Activated T-helper 17 cell treated with anti-CD3 and anti-CD28 coated beads, Interleukin-2, amount 50 U/mL, for 72 hours (primary cell): ENCODE results near the gene CACNA1C. TPM values are rescaled to one million over a fixed set of nuclear protein-coding genes. Genes with fewer than 3 reads are reported as not detected.

Experiments
- ATAC-seq: fragments of 150-1000 bp; cut with Tn5 transposase; replicated peaks from 2 replicates; pipeline ENCODE4 v1.10.0; 2021; ENCODE audit warnings: mild to moderate bottlenecking, moderate library complexity
- H3K27ac Mint-ChIP-seq: one replicate; pipeline ENCODE4 v1.8.0; 2022; ENCODE audit warnings: mixed read lengths
- H3K27me3 Mint-ChIP-seq: one replicate; pipeline ENCODE4 v1.8.0; 2022; ENCODE audit warnings: mixed read lengths
- H3K36me3 Mint-ChIP-seq: one replicate; pipeline ENCODE4 v1.8.0; 2022; ENCODE audit warnings: low read depth, mild to moderate bottlenecking, mixed read lengths
- H3K4me1 Mint-ChIP-seq: one replicate; pipeline ENCODE4 v1.8.0; 2022; ENCODE audit warnings: mixed read lengths
- H3K4me3 Mint-ChIP-seq: one replicate; pipeline ENCODE4 v1.8.0; 2022; ENCODE audit warnings: mild to moderate bottlenecking, mixed read lengths
- H3K9me3 Mint-ChIP-seq: one replicate; pipeline ENCODE4 v1.8.0; 2022; ENCODE audit warnings: mixed read lengths
- total RNA-seq, 2 donors: library from RNA; stranded (reverse); gene quantifications; one replicate each; pipeline ENCODE4 v1.2.3, GENCODE V29; 2022

CACNA1C gene
- total RNA-seq, 2 donors from 2014 or later, result 0.04 to 0.21 TPM

GRCh38 chr12:2300168-2300567 lies 247.4 kb downstream of the CACNA1C start:
- Mint-ChIP-seq H3K36me3 (no peaks in the 10 kb centered on the region), H3K9me3 (no peaks in the 10 kb centered on the region), H3K4me3 (no peak overlapping the region), H3K27me3 (peaks cover 6% of the 10 kb centered on the region), H3K4me1 (peaks cover under 1% of the 10 kb centered on the region), H3K27ac (no peak overlapping the region)
- ATAC-seq, result no peak

- H3K4me3 Mint-ChIP-seq, result no peak overlapping the region
- no peak overlapping the region for H3K27ac Mint-ChIP-seq
- no peaks in the 10 kb centered on the region for H3K4me1 Mint-ChIP-seq
- peaks cover 4% of the 10 kb centered on the region for H3K27me3 Mint-ChIP-seq
- no peak for ATAC-seq
- no peaks in the 10 kb centered on the region for H3K9me3 Mint-ChIP-seq
- no peaks in the 10 kb centered on the region for H3K36me3 Mint-ChIP-seq
These were observed 248.1 kb downstream of the CACNA1C start for GRCh38 chr12:2300886-2301285.

GRCh38 chr12:2301531-2302461 lies 249.0 kb downstream of the CACNA1C start:
- Mint-ChIP-seq H3K27ac (no peak overlapping the region), H3K4me3 (no peak overlapping the region), H3K27me3 (peaks cover 4% of the 10 kb centered on the region), H3K4me1 (no peaks in the 10 kb centered on the region), H3K36me3 (no peaks in the 10 kb centered on the region), H3K9me3 (no peaks in the 10 kb centered on the region)
- no peak for ATAC-seq

GRCh38 chr12:2302711-2303580 lies 250.2 kb downstream of the CACNA1C start:
- Mint-ChIP-seq H3K4me3 (no peak overlapping the region), H3K27ac (no peak overlapping the region), H3K27me3 (no peaks in the 10 kb centered on the region), H3K9me3 (no peaks in the 10 kb centered on the region), H3K4me1 (no peaks in the 10 kb centered on the region), H3K36me3 (no peaks in the 10 kb centered on the region)
- no peak for ATAC-seq

GRCh38 chr12:2304223-2304622 lies 251.4 kb downstream of the CACNA1C start:
- Mint-ChIP-seq H3K4me3 (no peak overlapping the region), H3K27ac (no peak overlapping the region), H3K27me3 (peaks cover 6% of the 10 kb centered on the region), H3K36me3 (no peaks in the 10 kb centered on the region), H3K4me1 (no peaks in the 10 kb centered on the region), H3K9me3 (no peaks in the 10 kb centered on the region)
- ATAC-seq, result no peak

GRCh38 chr12:2306012-2306411 lies 253.2 kb downstream of the CACNA1C start:
- H3K27ac Mint-ChIP-seq, result no peak overlapping the region
- H3K36me3 Mint-ChIP-seq, result no peaks in the 10 kb centered on the region
- no peak for ATAC-seq
- H3K9me3 Mint-ChIP-seq, result no peaks in the 10 kb centered on the region
- H3K4me1 Mint-ChIP-seq, result no peaks in the 10 kb centered on the region
- peaks cover 9% of the 10 kb centered on the region for H3K27me3 Mint-ChIP-seq
- H3K4me3 Mint-ChIP-seq, result no peak overlapping the region

GRCh38 chr12:2306735-2307134 lies 253.9 kb downstream of the CACNA1C start:
- Mint-ChIP-seq H3K4me3 (no peak overlapping the region), H3K27me3 (peaks cover 9% of the 10 kb centered on the region), H3K27ac (no peak overlapping the region), H3K4me1 (no peaks in the 10 kb centered on the region), H3K9me3 (no peaks in the 10 kb centered on the region), H3K36me3 (no peaks in the 10 kb centered on the region)
- no peak for ATAC-seq

- Mint-ChIP-seq H3K36me3 (no peaks in the 10 kb centered on the region), H3K27ac (no peak overlapping the region), H3K27me3 (peaks cover 9% of the 10 kb centered on the region), H3K9me3 (no peaks in the 10 kb centered on the region), H3K4me1 (no peaks in the 10 kb centered on the region), H3K4me3 (no peak overlapping the region)
- no peak for ATAC-seq
These were observed 254.8 kb downstream of the CACNA1C start for GRCh38 chr12:2307550-2307949.

- ATAC-seq, result no peak
- H3K4me1 Mint-ChIP-seq, result no peaks in the 10 kb centered on the region
- H3K9me3 Mint-ChIP-seq, result no peaks in the 10 kb centered on the region
- H3K27ac Mint-ChIP-seq, result no peak overlapping the region
- no peak overlapping the region for H3K4me3 Mint-ChIP-seq
- H3K36me3 Mint-ChIP-seq, result no peaks in the 10 kb centered on the region
- peaks cover 12% of the 10 kb centered on the region for H3K27me3 Mint-ChIP-seq
These were observed 256.9 kb downstream of the CACNA1C start for GRCh38 chr12:2309647-2310046.

GRCh38 chr12:2311020-2311778 lies 258.4 kb downstream of the CACNA1C start:
- Mint-ChIP-seq H3K27me3 (peaks cover 12% of the 10 kb centered on the region), H3K4me1 (no peaks in the 10 kb centered on the region), H3K4me3 (no peak overlapping the region), H3K9me3 (no peaks in the 10 kb centered on the region), H3K36me3 (no peaks in the 10 kb centered on the region), H3K27ac (no peak overlapping the region)
- ATAC-seq, result no peak

GRCh38 chr12:2312175-2312574 lies 259.4 kb downstream of the CACNA1C start:
- Mint-ChIP-seq H3K27me3 (peaks cover 13% of the 10 kb centered on the region), H3K36me3 (no peaks in the 10 kb centered on the region), H3K4me1 (no peaks in the 10 kb centered on the region), H3K4me3 (no peak overlapping the region), H3K27ac (no peak overlapping the region), H3K9me3 (no peaks in the 10 kb centered on the region)
- ATAC-seq, result no peak

GRCh38 chr12:2312770-2313169 lies 260.0 kb downstream of the CACNA1C start:
- Mint-ChIP-seq H3K27ac (no peak overlapping the region), H3K36me3 (no peaks in the 10 kb centered on the region), H3K4me3 (no peak overlapping the region), H3K9me3 (no peaks in the 10 kb centered on the region), H3K4me1 (no peaks in the 10 kb centered on the region), H3K27me3 (peaks cover 15% of the 10 kb centered on the region)
- no peak for ATAC-seq

GRCh38 chr12:2314492-2314891 lies 261.7 kb downstream of the CACNA1C start:
- Mint-ChIP-seq H3K4me3 (no peak overlapping the region), H3K36me3 (no peaks in the 10 kb centered on the region), H3K9me3 (no peaks in the 10 kb centered on the region), H3K4me1 (no peaks in the 10 kb centered on the region), H3K27ac (no peak overlapping the region), H3K27me3 (peaks cover 9% of the 10 kb centered on the region)
- no peak for ATAC-seq

GRCh38 chr12:2317772-2318171 lies 265.0 kb downstream of the CACNA1C start:
- ATAC-seq, result no peak
- peaks cover 24% of the 10 kb centered on the region for H3K27me3 Mint-ChIP-seq
- no peaks in the 10 kb centered on the region for H3K36me3 Mint-ChIP-seq
- no peaks in the 10 kb centered on the region for H3K4me1 Mint-ChIP-seq
- no peaks in the 10 kb centered on the region for H3K9me3 Mint-ChIP-seq
- H3K4me3 Mint-ChIP-seq, result no peak overlapping the region
- H3K27ac Mint-ChIP-seq, result no peak overlapping the region
